Panc1 (cell line): ENCODE data around the gene CREBBP. TPM values are rescaled to one million over a fixed set of nuclear protein-coding genes. Genes with fewer than 3 reads are reported as not detected.

Source experiments
- ATAC-seq: fragments of 200-7000 bp; cut with Tn5 transposase; 2 replicates; pipeline ENCODE4 v1.9.1; 2020; ENCODE audit warnings: mild to moderate bottlenecking, moderate library complexity
- BruUV-seq: library from RNA; stranded (reverse); fragments of 400-500 nt; replicated peaks from 2 replicates; lab custom pipeline; 2021; lab: Mats Ljungman, UMichigan
- CTCF ChIA-PET: fragments of 300-600 bp; sonication (Branson Sonifier 250); formaldehyde crosslinking; loops from one replicate; lab custom pipeline; 2022; ENCODE audit warnings: antibody characterized with exemption; lab: Charles Lee
- POLR2A ChIA-PET: fragments of 300-600 bp; sonication (Branson Sonifier 250); formaldehyde crosslinking; loops from one replicate; lab custom pipeline; 2022; ENCODE audit warnings: antibody characterized with exemption; lab: Charles Lee
- DNase-seq: peaks from one replicate; pipeline ENCODE4 v3.0.0-alpha.2; 2010; ENCODE audit warnings: low read depth, low spot score
- H3K27ac ChIP-seq: 2 replicates; pipeline ENCODE4 v1.5.1; 2011; ENCODE audit warnings: mild to moderate bottlenecking, low read length, inconsistent platforms
- H3K27me3 ChIP-seq: fragments of 200-500 bp; sonication (Bioruptor generic); 2 replicates; pipeline ENCODE4 v1.6.0; 2014; ENCODE audit warnings: low read length, inconsistent platforms; ENCODE audit not compliant: control insufficient read depth, insufficient read depth
- H3K36me3 ChIP-seq: fragments of 200-500 bp; sonication (Bioruptor generic); 2 replicates; pipeline ENCODE4 v1.5.1; 2014; ENCODE audit warnings: inconsistent platforms, mild to moderate bottlenecking, low read length, moderate library complexity; ENCODE audit not compliant: control insufficient read depth, insufficient read depth
- H3K4me1 ChIP-seq: 2 replicates; pipeline ENCODE4 v1.5.1; 2011; ENCODE audit warnings: inconsistent platforms, mild to moderate bottlenecking, low read length, moderate library complexity; ENCODE audit not compliant: control insufficient read depth, insufficient read depth
- H3K4me3 ChIP-seq, 2 experiments: 2 replicates each; pipeline ENCODE4 v1.5.1; 2011 to 2012; ENCODE audit warnings: low read depth in 2 of 2, low read length in 2 of 2, mild to moderate bottlenecking in 2 of 2, inconsistent platforms in 1 of 2, moderate library complexity in 1 of 2
- H3K9me3 ChIP-seq: fragments of 200-500 bp; sonication (Bioruptor generic); 2 replicates; pipeline ENCODE4 v1.5.1; 2014; ENCODE audit warnings: low read depth, mild to moderate bottlenecking, inconsistent platforms, low read length, moderate library complexity; ENCODE audit not compliant: control insufficient read depth, insufficient read depth
- CTCF ChIP-seq: fragments of 450-650 bp; IDR thresholded peaks from 2 replicates; pipeline ENCODE4 v1.5.1; 2017; ENCODE audit warnings: mild to moderate bottlenecking
- POLR2AphosphoS5 ChIP-seq: IDR thresholded peaks from 2 replicates; pipeline ENCODE4 v1.6.1; 2012; ENCODE audit warnings: mild to moderate bottlenecking, low read depth, low read length, moderate library complexity
- REST ChIP-seq, 2 experiments: IDR thresholded peaks; 2 replicates each; pipeline ENCODE4 v1.6.1; 2011 to 2012; ENCODE audit warnings: low read depth in 2 of 2, control low read depth in 1 of 2, low read length in 1 of 2, mild to moderate bottlenecking in 1 of 2, moderate library complexity in 1 of 2; ENCODE audit not compliant: insufficient read depth in 1 of 2
- SIN3A ChIP-seq: IDR thresholded peaks from 2 replicates; pipeline ENCODE4 v1.6.1; 2012; ENCODE audit warnings: low read depth, mild to moderate bottlenecking, low read length, moderate library complexity, borderline replicate concordance; ENCODE audit not compliant: insufficient read depth
- TCF7L2 ChIP-seq: IDR thresholded peaks from 2 replicates; pipeline ENCODE4 v1.6.1; 2011; ENCODE audit warnings: mild to moderate bottlenecking, low read depth, low read length, inconsistent platforms
- in situ Hi-C: cut with HindIII; loops from 2 replicates; pipeline ENCODE4 v1.10.0; 2016; ENCODE audit warnings: low sequenced_read_pairs, low pct_unique_long_range_greater_than_20kb
- intact Hi-C: fragments of 100-400 bp; cut with micrococcal nuclease; formaldehyde crosslinking; loops from one replicate; pipeline ENCODE4 v1.10.0; 2022; ENCODE audit not compliant: unreplicated experiment
- total RNA-seq: library from RNA; stranded (reverse); gene quantifications from one replicate; pipeline ENCODE4 v1.2.1, GENCODE V29; 2021; ENCODE audit not compliant: unreplicated experiment

CREBBP gene
- total RNA-seq, 1 experiment from 2014 or later: 60.2 TPM

GRCh38 chr16:3781421-3781820 lies 99.1 kb downstream of the CREBBP start:
- no peak for TF ChIP-seq CTCF
- TF ChIP-seq SIN3A: no peak
- TF ChIP-seq POLR2AphosphoS5: no peak
- no peak for TF ChIP-seq TCF7L2
- no peak for TF ChIP-seq REST (IDR thresholded peaks at IDR 0.05; ENCODE audit: insufficient read depth in 1 of 2, low read depth in 2 of 2, low read length in 1 of 2)
- CTCF ChIA-PET: interaction anchor here (0.5 kb wide), 1 partner anchor 18 kb away, joined by 7 read pairs; no protein-coding TSS in a partner anchor
- ATAC-seq (no peak), DNase-seq (no peak)
- H3K4me3 ChIP-seq: no peak overlapping the region
- no peaks in the 10 kb centered on the region for H3K27me3 ChIP-seq
- no TSS peak for BruUV-seq
- no peaks in the 10 kb centered on the region for H3K4me1 ChIP-seq
- intact Hi-C loops: no loop called here
- no peaks in the 10 kb centered on the region for H3K9me3 ChIP-seq
- peaks cover 4% of the 10 kb centered on the region for H3K36me3 ChIP-seq
- H3K27ac ChIP-seq: no peak overlapping the region
- POLR2A ChIA-PET: interaction anchor here (0.5 kb wide), 1 partner anchor 177 kb away, joined by 3 read pairs; no protein-coding TSS in a partner anchor
- in situ Hi-C loops: no loop called here

DNA sequence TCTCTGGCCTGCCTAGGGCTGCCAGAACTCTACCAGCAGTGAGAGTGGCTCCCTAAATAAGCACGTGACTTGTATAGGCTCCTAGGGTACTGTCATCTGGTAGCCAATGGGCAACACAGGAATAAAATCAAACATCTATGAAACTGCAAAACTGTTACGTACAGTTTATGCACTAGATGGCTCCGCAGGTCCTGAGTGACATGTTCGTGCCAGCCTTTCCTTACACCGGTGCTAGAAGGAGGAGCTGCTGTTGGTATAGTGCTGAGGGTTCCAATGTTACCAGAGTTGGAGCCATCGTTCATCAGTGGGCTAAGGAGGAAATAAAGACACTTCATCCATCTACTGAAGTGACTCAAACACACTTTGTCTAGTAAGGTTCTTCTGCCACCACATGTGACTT lies 99.9 kb downstream of the CREBBP start:
- intact Hi-C loops (no loop called here), in situ Hi-C loops (no loop called here)
- H3K9me3 ChIP-seq: no peaks in the 10 kb centered on the region
- peaks cover 4% of the 10 kb centered on the region for H3K36me3 ChIP-seq
- no peak overlapping the region for H3K4me3 ChIP-seq
- H3K27ac ChIP-seq: no peak overlapping the region
- H3K27me3 ChIP-seq: no peaks in the 10 kb centered on the region
- H3K4me1 ChIP-seq: no peaks in the 10 kb centered on the region
- ChIA-PET POLR2A (no interaction called here), CTCF (no interaction called here)
- TF ChIP-seq REST (IDR thresholded peaks at IDR 0.05; ENCODE audit: insufficient read depth in 1 of 2, low read depth in 2 of 2, low read length in 1 of 2) (no peak), SIN3A (no peak), POLR2AphosphoS5 (no peak), TCF7L2 (no peak), CTCF (no peak; the same call in 1 of the 2 replicates)
- DNase-seq (no peak), ATAC-seq (peak; percentile 75)
- no TSS peak for BruUV-seq
